Left ventricle myocardium inferior (tissue), 1 donor: ENCODE data around the gene GPR65. TPM values are rescaled to one million over a fixed set of nuclear protein-coding genes. Genes with fewer than 3 reads are reported as not detected.

Source experiments
- DNase-seq: peaks from one replicate; pipeline ENCODE4 v3.0.0-alpha.2; 2020
- H3K27ac ChIP-seq: fragments of 200-600 bp; replicated peaks from 2 replicates; pipeline ENCODE4 v1.8.0; 2021
- H3K27me3 ChIP-seq: fragments of 200-600 bp; 2 replicates; pipeline ENCODE4 v1.8.0; 2021; ENCODE audit warnings: low read depth
- H3K36me3 ChIP-seq: fragments of 200-600 bp; 2 replicates; pipeline ENCODE4 v1.8.0; 2021
- H3K4me1 ChIP-seq: fragments of 200-600 bp; 2 replicates; pipeline ENCODE4 v1.8.0; 2021
- H3K4me3 ChIP-seq: fragments of 200-600 bp; 2 replicates; pipeline ENCODE4 v1.8.0; 2021; ENCODE audit warnings: mild to moderate bottlenecking, moderate library complexity
- H3K9me3 ChIP-seq: fragments of 200-600 bp; replicated peaks from 2 replicates; pipeline ENCODE4 v1.8.0; 2021
- CTCF ChIP-seq: fragments of 200-600 bp; IDR thresholded peaks from 2 replicates; pipeline ENCODE4 v1.8.0; 2021; ENCODE audit warnings: antibody characterized with exemption, mild to moderate bottlenecking, borderline replicate concordance
- intact Hi-C: fragments of 100-400 bp; cut with micrococcal nuclease; formaldehyde crosslinking; loops from one replicate; pipeline ENCODE4 v1.11.0; 2022
- total RNA-seq: library from RNA; stranded (reverse); fragmentation: NEBNext Ultra II Directional; extraction: Animal tissue kit (Norgen Biotek cat#: 25700); gene quantifications from one replicate; pipeline ENCODE4 v1.2.1, GENCODE V29; 2021
- donor health status: DM: no; HTN: yes; CAD: no; lungs with severe emphysema.

GPR65 gene
- total RNA-seq, 1 donor from 2014 or later: 0.25 TPM

GRCh38 chr14:88009486-88009885 is 4.6 kb downstream of the GPR65 start:
- Histone ChIP-seq H3K27ac (no peak overlapping the region), H3K9me3 (no peaks in the 10 kb centered on the region), H3K36me3 (no peaks in the 10 kb centered on the region), H3K27me3 (no peaks in the 10 kb centered on the region), H3K4me3 (no peak overlapping the region), H3K4me1 (no peaks in the 10 kb centered on the region)
- intact Hi-C loops: no loop called here
- no peak for TF ChIP-seq CTCF
- no peak for DNase-seq

- Histone ChIP-seq H3K36me3 (no peaks in the 10 kb centered on the region), H3K9me3 (no peaks in the 10 kb centered on the region), H3K27me3 (no peaks in the 10 kb centered on the region), H3K4me3 (no peak overlapping the region), H3K4me1 (no peaks in the 10 kb centered on the region), H3K27ac (no peak overlapping the region)
- no peak for DNase-seq
- intact Hi-C loops: loop anchor here (10.0 kb wide), 1 partner anchor 154 kb away; no protein-coding TSS in a partner anchor
- no peak for TF ChIP-seq CTCF
Measured at GRCh38 chr14:88010331-88010730, 5.4 kb downstream of the GPR65 start.

DNA sequence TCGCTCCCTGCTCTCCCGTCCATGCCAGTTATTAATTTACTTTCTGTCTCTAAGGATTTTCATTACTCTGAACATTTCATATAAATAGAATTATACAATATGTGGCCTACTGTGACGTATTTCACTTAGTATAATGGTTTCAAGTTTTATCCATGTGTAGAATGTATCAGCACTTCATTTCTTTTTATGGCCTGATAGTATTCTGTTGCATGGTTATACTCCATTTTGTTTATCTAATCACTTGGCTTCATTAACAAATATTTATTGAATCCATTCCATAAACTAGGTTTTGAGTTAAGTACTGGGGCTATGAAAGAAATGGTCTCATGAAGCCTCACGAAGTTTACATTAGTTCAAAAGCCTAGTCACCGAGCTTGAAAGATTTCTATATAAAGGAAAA is 7.6 kb downstream of the GPR65 start:
- Histone ChIP-seq H3K27me3 (no peaks in the 10 kb centered on the region), H3K36me3 (no peaks in the 10 kb centered on the region), H3K4me3 (no peak overlapping the region), H3K9me3 (no peaks in the 10 kb centered on the region), H3K27ac (no peak overlapping the region), H3K4me1 (no peaks in the 10 kb centered on the region)
- intact Hi-C loops: loop anchor here (10.0 kb wide), 1 partner anchor 152 kb away; no protein-coding TSS in a partner anchor
- TF ChIP-seq CTCF: no peak
- DNase-seq: no peak

- Histone ChIP-seq H3K27ac (no peak overlapping the region), H3K4me1 (no peaks in the 10 kb centered on the region), H3K36me3 (no peaks in the 10 kb centered on the region), H3K4me3 (no peak overlapping the region), H3K9me3 (no peaks in the 10 kb centered on the region), H3K27me3 (no peaks in the 10 kb centered on the region)
- peak; percentile 54 for DNase-seq
- intact Hi-C loops: loop anchor here (10.0 kb wide), 1 partner anchor 151 kb away; no protein-coding TSS in a partner anchor
- TF ChIP-seq CTCF: peak; percentile 95
Measured at GRCh38 chr14:88013750-88014349, 8.9 kb downstream of the GPR65 start.

- no peak overlapping the region for H3K27ac ChIP-seq
- no peak for DNase-seq
- TF ChIP-seq CTCF: no peak
Measured at GRCh38 chr14:88016768-88017167, 11.8 kb downstream of the GPR65 start.

More at GRCh38 chr14:88016768-88017167, 11.8 kb downstream of the GPR65 start:
- no peaks in the 10 kb centered on the region for H3K36me3 ChIP-seq
- H3K27me3 ChIP-seq: no peaks in the 10 kb centered on the region
- intact Hi-C loops: loop anchor here (10.0 kb wide), 1 partner anchor 148 kb away; no protein-coding TSS in a partner anchor
- H3K9me3 ChIP-seq: no peaks in the 10 kb centered on the region
- H3K4me1 ChIP-seq: no peaks in the 10 kb centered on the region
- H3K4me3 ChIP-seq: no peak overlapping the region
